ENCODE data around the gene COL1A1.

DNA sequence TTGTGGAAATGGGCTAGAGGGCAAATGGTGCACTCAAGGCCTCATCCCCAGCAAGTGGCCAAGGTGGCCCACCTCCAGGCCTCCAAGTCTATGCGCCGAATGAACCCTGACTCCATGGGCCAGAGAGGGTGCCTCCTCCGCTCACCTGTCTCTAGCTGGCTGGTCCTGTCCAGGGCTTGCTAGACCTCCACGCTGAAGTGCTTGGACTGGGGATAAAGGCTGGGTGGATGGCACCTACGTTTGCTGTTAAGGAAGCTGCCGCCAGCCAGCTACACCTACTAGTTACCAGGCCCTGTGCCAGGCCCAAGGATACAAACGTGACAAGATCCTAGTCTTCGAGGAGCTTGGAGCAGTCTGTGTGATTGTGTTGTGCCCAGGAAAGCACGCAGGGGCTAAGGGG lies 36.4 kb downstream of the COL1A1 start:
- TF ChIP-seq, protein P1, sequence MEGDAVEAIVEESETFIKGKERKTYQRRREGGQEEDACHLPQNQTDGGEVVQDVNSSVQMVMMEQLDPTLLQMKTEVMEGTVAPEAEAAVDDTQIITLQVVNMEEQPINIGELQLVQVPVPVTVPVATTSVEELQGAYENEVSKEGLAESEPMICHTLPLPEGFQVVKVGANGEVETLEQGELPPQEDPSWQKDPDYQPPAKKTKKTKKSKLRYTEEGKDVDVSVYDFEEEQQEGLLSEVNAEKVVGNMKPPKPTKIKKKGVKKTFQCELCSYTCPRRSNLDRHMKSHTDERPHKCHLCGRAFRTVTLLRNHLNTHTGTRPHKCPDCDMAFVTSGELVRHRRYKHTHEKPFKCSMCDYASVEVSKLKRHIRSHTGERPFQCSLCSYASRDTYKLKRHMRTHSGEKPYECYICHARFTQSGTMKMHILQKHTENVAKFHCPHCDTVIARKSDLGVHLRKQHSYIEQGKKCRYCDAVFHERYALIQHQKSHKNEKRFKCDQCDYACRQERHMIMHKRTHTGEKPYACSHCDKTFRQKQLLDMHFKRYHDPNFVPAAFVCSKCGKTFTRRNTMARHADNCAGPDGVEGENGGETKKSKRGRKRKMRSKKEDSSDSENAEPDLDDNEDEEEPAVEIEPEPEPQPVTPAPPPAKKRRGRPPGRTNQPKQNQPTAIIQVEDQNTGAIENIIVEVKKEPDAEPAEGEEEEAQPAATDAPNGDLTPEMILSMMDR (CRISPR knock-in tag; IDR thresholded peaks at IDR 0.05): no peak
- no peak; the same call in 1 of the 2 replicates for TF ChIP-seq EZH2 (conservative IDR thresholded peaks at IDR 0.05; ENCODE audit: low read depth, low read length)
- TF ChIP-seq STAT5B (CRISPR knock-in tag; IDR thresholded peaks at IDR 0.05): no peak
- TF ChIP-seq MAFF (IDR thresholded peaks at IDR 0.05; ENCODE audit: low read depth, low read length): no peak
- TF ChIP-seq, protein P2, sequence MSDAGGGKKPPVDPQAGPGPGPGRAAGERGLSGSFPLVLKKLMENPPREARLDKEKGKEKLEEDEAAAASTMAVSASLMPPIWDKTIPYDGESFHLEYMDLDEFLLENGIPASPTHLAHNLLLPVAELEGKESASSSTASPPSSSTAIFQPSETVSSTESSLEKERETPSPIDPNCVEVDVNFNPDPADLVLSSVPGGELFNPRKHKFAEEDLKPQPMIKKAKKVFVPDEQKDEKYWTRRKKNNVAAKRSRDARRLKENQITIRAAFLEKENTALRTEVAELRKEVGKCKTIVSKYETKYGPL (CRISPR knock-in tag; IDR thresholded peaks at IDR 0.05): no peak
- no peak for TF ChIP-seq NFYB (CRISPR knock-in tag; IDR thresholded peaks at IDR 0.05)
- TF ChIP-seq ZNF580 (CRISPR knock-in tag; IDR thresholded peaks at IDR 0.05; ENCODE audit: borderline replicate concordance, low read depth): no peak
